HG03521 (cell line): ENCODE results near the gene BMPR1B.

ENCODE experiments used
- ATAC-seq: cut with Tn5 transposase; IDR thresholded peaks from one replicate; pipeline ENCODE4 v1.9.1; 2021; ENCODE audit warnings: mild to moderate bottlenecking, moderate library complexity; ENCODE audit not compliant: unreplicated experiment

BMPR1B gene

GRCh38 chr4:94757192-94758140 lies at the start of gene BMPR1B:
Gene BMPR1B, plus strand, starts transcription at chr4:94757955. Its CDS starts 346,470 bp downstream, at chr4:95104425.
- no peak for ATAC-seq

DNA sequence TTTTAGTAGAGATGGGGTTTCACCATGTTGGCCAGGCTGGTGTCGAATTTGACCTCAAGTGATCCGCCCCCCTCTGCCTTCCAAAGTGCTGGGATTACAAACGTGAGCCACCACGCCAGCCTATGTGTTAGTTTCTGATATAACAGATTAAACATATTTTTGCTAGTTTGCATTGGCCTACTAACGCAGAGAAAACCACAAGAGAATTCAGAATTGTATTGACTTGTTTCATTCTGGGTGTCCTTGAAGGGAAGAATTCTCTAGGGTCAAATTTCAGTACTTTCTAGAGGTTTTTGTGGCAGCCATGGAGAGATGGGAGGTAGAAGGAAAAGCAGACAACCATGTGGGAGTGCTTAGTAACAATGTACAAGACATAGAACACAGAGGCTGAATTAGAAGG lies 46.1 kb upstream of the BMPR1B start:
- ATAC-seq = no peak

DNA sequence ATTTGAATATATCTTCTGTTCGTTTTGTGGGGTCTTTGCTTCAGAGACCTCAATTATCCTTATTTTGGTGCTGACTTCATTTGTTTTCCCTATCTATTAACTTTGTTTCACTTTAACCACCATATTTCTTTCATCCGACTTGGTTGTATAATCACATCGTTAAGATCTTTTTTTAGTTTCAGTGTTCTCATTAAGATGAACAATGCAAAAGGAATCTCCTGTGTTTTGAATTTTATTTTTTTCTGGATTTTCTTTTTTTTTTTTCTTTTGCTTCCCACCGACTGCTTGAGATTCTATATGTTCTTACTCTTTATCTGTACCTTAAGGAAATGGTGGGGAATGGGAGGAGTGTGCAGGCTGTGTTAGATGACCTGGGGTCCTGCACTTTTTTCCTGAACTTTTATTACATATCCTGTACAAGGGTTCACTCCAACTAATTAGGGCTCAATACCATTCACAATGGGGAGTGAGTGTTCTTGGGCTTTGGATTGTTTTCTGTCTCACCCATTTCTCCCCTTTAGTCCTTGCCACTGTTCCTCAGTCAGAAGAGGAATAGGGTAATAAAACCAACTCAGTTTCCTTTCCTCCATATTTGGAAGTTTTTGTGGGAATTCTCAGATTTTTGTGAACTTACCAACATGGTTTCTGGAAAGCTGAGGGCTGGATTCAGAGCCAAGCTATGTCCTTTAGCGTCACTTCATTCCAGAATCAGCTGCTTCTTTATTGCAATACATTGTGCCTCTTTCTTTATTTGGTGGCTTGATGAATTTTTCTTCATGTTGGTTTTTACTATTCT lies 43.2 kb upstream of the BMPR1B start:
- ATAC-seq = no peak

GRCh38 chr4:94715726-94716125 lies 42.0 kb upstream of the BMPR1B start:
- ATAC-seq = no peak

DNA sequence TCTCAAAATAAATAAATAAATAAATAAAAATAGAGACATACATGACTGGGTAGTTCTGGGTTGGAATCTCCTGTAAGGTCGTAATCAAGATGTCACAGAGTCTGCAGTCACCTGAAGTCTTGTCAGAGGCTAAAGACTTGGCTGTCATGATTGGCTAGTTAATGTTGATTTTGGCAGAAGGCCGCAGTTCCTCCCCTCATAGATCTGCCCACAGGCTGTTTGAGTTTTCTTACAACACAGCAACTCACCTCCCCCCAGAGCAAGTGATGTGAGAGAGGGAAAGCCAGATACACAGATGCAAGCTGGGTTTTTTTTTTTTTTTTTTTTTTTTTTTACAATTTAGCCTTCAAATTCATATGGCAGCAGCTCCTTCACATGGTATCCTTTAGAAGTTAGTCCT lies 36.4 kb upstream of the BMPR1B start:
- ATAC-seq = no peak

GRCh38 chr4:94722270-94722669 lies 35.5 kb upstream of the BMPR1B start:
- no peak for ATAC-seq

- no peak for ATAC-seq
Observed at GRCh38 chr4:94722748-94723147, 35.0 kb upstream of the BMPR1B start.

- ATAC-seq = no peak
Observed at GRCh38 chr4:94724016-94724790, 33.6 kb upstream of the BMPR1B start.

DNA sequence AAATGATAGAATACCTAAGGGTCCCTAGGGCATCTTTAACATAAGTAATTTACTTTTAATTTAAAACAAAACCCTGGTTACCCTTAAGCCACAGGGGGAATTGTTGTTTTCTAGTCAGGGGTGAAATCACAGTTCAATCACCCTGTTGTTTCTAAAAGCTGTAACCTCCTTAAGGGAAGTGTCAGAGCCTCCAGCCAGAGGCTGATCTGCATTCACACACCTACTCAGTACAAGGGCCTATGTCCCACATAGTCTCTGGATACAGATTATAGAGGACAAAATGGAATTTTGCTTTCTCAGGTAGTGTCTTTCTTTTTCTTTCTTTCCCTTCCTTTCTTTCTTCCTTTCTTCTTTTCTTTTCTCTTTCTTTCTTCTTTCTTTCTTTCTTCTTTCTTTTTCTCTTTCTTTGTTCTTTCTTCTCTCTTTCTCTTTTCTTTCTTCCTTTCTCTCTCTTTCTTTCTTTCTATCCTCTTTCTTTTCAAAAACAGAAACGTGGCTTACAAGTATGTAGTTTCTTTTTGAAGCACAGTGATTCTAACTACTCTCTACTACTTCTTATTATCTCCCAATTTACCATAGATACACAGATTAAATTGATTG lies 31.1 kb upstream of the BMPR1B start:
- no peak for ATAC-seq

GRCh38 chr4:94728056-94728766 lies 29.5 kb upstream of the BMPR1B start:
- no peak for ATAC-seq

- ATAC-seq = no peak
Observed at GRCh38 chr4:94732358-94732698, 25.4 kb upstream of the BMPR1B start.

GRCh38 chr4:94739741-94740140 lies 18.0 kb upstream of the BMPR1B start:
- ATAC-seq = no peak

- ATAC-seq = no peak
Observed at GRCh38 chr4:94741304-94741703, 16.5 kb upstream of the BMPR1B start.

DNA sequence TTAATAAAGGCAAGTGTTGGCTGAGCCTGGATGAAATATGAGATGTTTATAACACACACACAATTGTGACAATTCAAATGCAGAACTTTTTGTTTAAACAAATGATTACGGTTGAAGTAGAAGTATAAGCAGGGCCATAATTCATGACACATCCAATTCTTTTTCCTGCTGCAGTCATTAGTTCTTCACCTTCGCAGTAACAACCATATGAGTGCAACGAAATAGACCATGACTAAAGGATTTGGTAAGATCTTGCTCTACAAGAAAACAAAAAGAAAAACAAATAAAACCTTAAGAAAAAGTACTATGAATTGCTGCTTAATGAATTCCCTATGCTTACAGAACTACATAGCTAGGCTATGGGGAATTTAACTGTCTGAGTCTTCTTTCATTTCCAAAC lies 13.9 kb upstream of the BMPR1B start:
- no peak for ATAC-seq

DNA sequence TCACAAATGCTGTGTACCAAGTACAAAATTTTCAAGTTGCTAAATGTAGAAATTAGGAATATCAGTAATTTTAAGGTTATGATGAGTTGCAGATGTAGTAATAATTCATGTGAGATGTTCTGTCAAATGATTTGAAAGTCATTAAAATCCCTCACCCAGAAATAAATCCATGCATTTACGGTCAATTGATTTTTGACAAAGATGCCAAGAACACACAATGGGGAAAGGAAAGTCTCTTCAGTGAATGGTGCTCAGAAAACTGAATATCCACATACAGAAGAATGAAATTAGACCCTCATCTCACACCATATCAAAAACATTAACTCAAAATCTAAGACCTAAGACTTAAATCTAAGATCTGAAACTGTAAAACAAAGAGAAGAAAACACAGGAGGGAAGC lies 12.9 kb upstream of the BMPR1B start:
- ATAC-seq = no peak

- ATAC-seq = no peak
Observed at GRCh38 chr4:94746746-94747145, 11.0 kb upstream of the BMPR1B start.

DNA sequence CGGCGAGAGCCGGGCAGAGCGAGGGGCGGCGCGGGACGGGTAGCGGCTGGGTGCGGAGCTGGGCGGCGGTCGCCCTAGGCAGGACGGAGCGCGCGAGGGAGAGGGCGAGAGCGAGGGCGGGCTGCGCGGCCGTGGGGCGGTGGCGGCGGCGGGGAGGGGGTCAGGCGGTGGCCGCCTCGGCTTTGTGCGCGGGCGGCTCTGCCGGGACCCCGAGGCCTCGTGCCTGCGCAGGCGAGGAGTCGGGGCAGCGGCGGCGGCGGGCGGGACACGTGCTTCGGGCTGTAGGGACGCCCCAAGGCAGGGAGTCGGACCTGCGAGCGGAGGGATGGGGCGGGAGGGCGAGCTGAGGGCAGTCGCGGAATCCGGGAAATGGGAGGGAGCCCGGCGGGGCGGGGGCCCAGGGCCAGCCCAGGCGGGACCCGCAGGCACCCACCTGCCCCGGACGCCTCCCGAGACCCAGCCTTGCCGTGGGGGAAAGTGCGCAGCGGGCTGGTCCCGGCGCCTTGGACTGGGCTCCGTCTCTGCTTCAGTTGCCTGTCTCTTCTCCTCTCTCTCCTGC lies 465 bp downstream of the BMPR1B start:
- no peak for ATAC-seq

GRCh38 chr4:94758700-94759399 lies 1.1 kb downstream of the BMPR1B start:
- ATAC-seq = no peak

DNA sequence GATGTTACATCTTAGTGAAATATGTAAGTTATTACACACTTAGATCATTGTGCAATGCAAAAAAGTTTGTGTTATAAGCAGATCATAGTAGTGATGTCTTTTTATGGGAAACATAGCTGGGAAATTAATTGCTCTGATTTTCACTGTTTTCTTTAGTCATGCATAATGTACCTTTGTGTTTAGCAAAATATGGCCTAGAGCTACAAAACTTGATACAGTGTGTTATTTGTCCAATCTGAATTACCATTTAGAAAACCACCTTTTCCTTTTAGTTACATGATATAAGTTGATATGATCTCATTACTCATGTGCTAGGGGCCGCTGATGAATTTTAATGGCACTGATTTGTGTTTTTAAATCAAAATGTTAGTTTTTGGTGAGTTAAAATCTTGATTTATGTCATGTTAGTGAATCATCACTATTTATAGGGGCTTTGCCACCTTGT lies 2.0 kb downstream of the BMPR1B start:
- no peak for ATAC-seq
